Measurements from ENCODE around the gene HSPA1L.
"Not testable (repeated sequence)": the region's sequence is repeated elsewhere in the genome, so short reads cannot be mapped to it uniquely, and the experiment has no call there.

HSPA1L gene

GRCh38 chr6:31813465-31813849 lies 1.6 kb downstream of the HSPA1L start:
- no peak for DNase-seq (ENCODE audit: low spot score)

- DNase-seq (ENCODE audit: low spot score), result no peak
Observed at GRCh38 chr6:31811645-31812044, 3.4 kb downstream of the HSPA1L start.

GRCh38 chr6:31808599-31808998 lies 6.5 kb downstream of the HSPA1L start:
- DNase-seq (ENCODE audit: low spot score), result not testable (repeated sequence)

- DNase-seq (ENCODE audit: low spot score), result peak; percentile 96
Observed at GRCh38 chr6:31806470-31807272, 8.4 kb downstream of the HSPA1L start, which contains the start of gene LSM2. Gene LSM2 (minus strand): TSS chr6:31806966. CDS start chr6:31806757, 209 bp downstream.

- no peak for DNase-seq (ENCODE audit: low spot score)
Observed at GRCh38 chr6:31805939-31806469, 9.1 kb downstream of the HSPA1L start.

- DNase-seq (ENCODE audit: low spot score), result not testable (repeated sequence)
Observed at GRCh38 chr6:31801031-31801927, 13.8 kb downstream of the HSPA1L start.

GRCh38 chr6:31799781-31800180 lies 15.3 kb downstream of the HSPA1L start:
- DNase-seq (ENCODE audit: low spot score), result no peak

- DNase-seq (ENCODE audit: low spot score), result no peak
Observed at GRCh38 chr6:31797588-31797987, 17.5 kb downstream of the HSPA1L start.

- no peak for DNase-seq (ENCODE audit: low spot score)
Observed at GRCh38 chr6:31796993-31797385, 18.1 kb downstream of the HSPA1L start.

- DNase-seq (ENCODE audit: low spot score), result peak; percentile 95
Observed at GRCh38 chr6:31795616-31796298, 19.3 kb downstream of the HSPA1L start, which contains the start of gene VARS1. Gene VARS1 (minus strand): TSS chr6:31795752. CDS start chr6:31795217, 535 bp downstream.

GRCh38 chr6:31794866-31795615 lies 20.0 kb downstream of the HSPA1L start:
- DNase-seq (ENCODE audit: low spot score), result no peak

GRCh38 chr6:31794294-31794865 lies 20.7 kb downstream of the HSPA1L start:
- peak; percentile 9 for DNase-seq (ENCODE audit: low spot score)

GRCh38 chr6:31793927-31794245 lies 21.2 kb downstream of the HSPA1L start:
- not testable (repeated sequence) for DNase-seq (ENCODE audit: low spot score)

GRCh38 chr6:31792761-31793171 lies 22.3 kb downstream of the HSPA1L start:
- no peak for DNase-seq (ENCODE audit: low spot score)

GRCh38 chr6:31792090-31792374 lies 23.1 kb downstream of the HSPA1L start:
- DNase-seq (ENCODE audit: low spot score), result no peak

- DNase-seq (ENCODE audit: low spot score), result peak; percentile 31
Observed at GRCh38 chr6:31791324-31792089, 23.6 kb downstream of the HSPA1L start.

- no peak for DNase-seq (ENCODE audit: low spot score)
Observed at GRCh38 chr6:31785475-31785874, 29.6 kb downstream of the HSPA1L start.

GRCh38 chr6:31784098-31784925 lies 30.8 kb downstream of the HSPA1L start:
- DNase-seq (ENCODE audit: low spot score), result no peak

- DNase-seq (ENCODE audit: low spot score), result no peak
Observed at GRCh38 chr6:31782126-31782855, 32.8 kb downstream of the HSPA1L start.
